Amniotic epithelial cell (primary cell): ENCODE data around the gene SIGLEC5.

Source experiments
- DNase-seq: peaks from one replicate; pipeline ENCODE4 v3.0.0-alpha.2; 2010; ENCODE audit warnings: low read depth

Gene SIGLEC5

DNA sequence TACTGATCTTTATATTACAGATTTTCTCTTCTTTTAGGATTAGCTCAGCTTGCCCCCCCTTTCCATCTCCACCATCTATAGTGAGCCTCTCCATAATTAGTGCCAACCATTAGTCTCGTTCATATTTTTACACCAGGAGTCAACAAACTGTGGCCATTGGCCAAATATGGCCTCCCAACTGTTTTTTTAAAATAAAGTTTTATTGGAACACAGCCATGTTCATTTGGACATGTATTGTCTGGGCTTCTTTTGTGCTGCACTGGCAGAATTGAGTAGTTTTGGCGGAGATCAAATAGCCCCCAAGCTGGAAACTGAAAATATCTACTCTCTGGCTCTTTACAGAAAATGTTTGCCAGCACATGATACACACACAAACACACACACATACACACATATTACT lies 40.7 kb downstream of the SIGLEC5 start:
- DNase-seq, result no peak

GRCh38 chr19:51587264-51588191 lies 42.7 kb downstream of the SIGLEC5 start:
- no peak for DNase-seq

DNA sequence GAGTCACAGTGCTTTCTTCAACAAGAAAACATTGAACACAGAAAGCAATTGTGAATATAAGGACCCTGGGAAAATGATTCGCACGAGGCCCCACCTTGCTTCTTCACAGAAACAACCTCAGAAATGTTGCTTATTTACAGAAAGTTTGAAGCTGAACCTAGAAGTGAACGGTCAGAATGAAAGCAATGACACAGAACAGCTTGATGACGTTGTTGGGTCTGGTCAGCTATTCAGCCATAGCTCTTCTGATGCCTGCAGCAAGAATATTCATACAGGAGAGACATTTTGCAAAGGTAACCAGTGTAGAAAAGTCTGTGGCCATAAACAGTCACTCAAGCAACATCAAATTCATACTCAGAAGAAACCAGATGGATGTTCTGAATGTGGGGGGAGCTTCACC lies 43.4 kb downstream of the SIGLEC5 start:
- no peak for DNase-seq

DNA sequence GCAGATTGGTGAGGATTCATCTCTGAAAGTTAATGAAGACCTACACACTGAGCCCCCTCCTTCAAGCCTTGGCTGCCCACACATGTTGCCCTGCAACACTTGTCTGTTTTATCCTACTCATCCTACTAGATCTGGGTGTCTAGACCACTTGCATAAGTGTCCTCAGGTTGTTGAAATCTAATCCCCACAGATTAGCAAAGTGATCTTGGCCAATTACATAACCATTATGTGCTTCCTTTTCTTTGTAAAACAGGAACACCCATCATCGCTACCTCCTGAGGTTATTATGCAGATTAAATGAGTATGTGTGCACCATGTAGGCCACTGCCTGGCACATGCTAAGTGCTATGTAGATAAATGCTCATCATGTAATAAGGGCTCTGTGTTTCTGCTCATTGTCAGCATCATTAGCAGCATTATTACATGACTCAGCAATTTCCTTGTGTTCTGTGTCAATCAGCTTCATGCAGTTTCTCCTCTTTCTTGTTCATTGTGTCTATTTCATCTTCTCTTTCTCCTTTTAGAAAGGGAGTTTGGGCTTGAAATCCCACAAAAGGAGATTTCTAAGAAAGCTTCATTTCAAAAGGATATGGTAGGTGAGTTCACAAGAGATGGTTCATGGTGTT lies 44.0 kb downstream of the SIGLEC5 start:
- DNase-seq, result no peak

DNA sequence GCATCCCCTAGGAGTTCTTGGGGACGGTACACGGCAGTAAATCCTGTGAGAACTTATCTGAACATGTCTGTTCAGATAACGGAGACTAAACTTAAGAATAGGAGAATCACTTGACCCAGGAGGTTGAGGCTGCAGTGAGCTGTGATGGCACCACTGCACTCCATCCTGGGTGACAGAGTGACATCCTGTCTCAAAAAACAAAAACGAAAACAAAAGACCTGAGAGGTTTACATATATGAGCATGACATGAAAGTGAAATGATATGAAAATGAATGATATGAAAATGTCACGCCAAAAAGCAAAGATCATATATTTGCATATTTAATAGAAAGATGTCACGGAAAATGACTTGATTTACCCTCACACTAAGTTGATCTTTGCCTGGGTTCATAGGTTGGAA lies 53.4 kb downstream of the SIGLEC5 start:
- no peak for DNase-seq

DNA sequence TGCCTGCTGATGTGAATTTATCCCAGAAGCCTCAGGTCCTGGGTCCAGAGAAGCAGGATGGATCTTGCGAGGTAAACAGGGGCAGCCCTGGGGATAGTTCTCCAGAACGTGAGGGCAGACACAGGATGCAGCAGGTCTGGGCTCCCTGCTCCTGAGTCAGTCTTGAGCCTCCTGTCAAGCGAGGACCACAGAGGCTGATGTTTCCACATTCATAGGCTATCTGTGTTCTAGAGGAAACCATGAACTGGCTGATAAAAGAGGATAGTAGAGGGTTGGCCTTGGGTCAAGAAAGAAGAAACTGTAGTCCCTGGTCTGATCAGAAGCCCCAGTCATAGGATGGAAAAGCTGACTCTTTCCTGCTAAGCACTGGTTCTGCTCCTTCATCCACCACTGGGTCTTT lies 56.9 kb downstream of the SIGLEC5 start:
- DNase-seq, result peak; percentile 28

DNA sequence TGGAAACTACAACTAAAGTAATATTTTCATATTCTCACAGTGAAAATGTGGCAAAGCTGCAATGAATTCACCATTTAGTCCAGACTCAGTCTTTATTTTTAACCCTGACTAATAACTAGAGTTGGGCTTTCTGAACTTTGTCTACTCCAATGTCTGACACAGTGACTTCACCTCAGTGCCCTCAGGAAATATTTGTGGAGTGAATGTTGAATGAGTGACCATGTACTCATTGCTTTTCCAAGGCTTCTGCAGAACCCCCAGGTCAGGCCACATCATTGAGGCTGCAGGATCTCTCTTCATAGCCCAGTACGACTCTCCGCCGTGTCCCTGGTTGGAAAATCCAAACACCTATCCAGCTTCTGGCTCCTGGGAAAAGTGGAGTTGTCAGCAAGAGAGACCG lies 57.3 kb downstream of the SIGLEC5 start:
- DNase-seq, result peak; percentile 43

DNA sequence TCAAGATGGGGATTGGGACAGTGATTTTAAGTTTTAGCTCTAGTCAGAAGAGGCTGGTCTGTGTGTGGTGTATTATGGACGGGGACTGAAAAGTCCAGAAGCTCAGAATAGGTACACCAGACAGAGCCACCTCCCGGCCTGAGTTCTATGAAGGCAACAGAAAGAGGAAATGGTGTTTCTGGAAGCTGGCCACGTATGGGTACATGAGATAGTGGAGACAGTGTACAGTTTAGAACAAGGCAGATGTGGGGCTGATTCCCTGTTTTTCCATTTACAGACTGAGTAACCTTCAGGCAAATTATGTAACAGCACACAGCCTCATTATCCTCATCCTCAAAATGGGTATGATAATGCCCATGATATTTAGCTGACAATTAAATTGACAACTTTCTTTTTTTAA lies 57.8 kb downstream of the SIGLEC5 start:
- DNase-seq, result no peak

DNA sequence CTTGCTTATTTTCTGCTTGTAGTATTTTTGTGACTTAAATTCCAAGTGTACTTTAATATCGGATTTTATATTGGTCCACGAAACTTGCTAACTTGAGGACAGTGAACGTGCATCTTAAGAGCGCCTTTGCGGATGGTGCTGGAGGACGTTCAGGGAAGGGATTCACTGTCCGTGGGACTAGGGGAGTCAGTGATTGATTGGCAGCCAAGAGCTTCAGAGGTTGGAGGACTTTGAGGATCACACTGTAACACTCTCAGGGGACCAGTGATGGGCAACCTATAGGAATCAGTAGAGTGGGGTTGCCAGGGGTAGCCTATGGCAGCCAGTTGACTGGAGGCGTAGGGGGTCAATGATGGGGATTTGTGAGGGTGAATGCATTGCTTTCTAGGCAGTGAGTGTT lies 58.6 kb downstream of the SIGLEC5 start:
- no peak for DNase-seq

GRCh38 chr19:51570962-51571575 lies 59.1 kb downstream of the SIGLEC5 start, which contains the start of gene ZNF175:
ZNF175 (plus strand) TSS chr19:51571283; CDS start chr19:51573330, 2,047 bp downstream.
- DNase-seq, result peak; percentile 95

- DNase-seq, result no peak
These were observed 61.7 kb downstream of the SIGLEC5 start for GRCh38 chr19:51568456-51568855.

- DNase-seq, result no peak
These were observed 62.6 kb downstream of the SIGLEC5 start for GRCh38 chr19:51567583-51567982.

GRCh38 chr19:51566489-51567100 lies 63.6 kb downstream of the SIGLEC5 start:
- DNase-seq, result no peak

DNA sequence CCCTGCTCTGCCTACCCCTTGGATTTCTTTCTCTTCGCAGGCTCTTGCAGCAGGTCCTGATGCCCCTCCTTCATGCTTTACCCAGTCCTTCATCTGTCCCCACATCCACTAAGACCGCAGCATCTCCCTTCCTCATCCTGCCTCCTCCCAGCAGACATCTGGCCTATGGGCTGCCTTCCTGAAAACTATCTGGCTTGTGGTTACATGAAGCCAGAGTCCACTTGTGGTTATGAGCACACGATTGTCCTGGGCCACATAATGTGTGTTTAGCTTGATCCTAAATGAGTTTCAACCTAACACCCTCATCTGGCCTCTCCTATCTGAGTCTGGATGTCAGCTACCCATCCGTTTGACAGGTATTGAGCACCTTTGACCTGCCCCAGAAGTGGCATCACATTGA lies 64.6 kb downstream of the SIGLEC5 start:
- DNase-seq, result no peak

DNA sequence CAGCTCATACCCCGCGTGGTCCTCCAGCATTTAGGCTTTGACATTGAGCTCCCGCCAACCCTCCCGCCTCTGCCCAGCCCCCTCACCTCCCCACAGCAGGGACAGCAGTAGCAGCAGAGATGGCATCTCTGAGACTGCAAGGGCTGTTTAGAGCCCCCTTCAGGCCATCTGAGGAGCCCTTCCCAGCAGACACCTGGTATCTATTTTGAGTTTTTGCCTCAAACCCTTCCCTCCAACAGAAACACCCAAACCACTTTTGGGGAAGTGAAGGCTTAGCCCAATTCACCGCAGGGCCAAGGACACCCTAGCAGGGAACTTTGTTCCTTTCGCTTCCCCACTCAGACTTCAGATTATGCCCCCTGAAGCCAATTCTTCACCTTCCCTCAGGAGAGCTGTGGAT lies 65.4 kb downstream of the SIGLEC5 start:
- no peak for DNase-seq
